ENCODE data around the gene CEP41. TPM values are rescaled to one million over a fixed set of nuclear protein-coding genes. Genes with fewer than 3 reads are reported as not detected.

CEP41 gene
- total RNA-seq, 4 donors from 2014 or later = 3.1 to 10.7 (median 7.9) TPM

GRCh38 chr7:130413201-130413600 lies 27.6 kb downstream of the CEP41 start:
- no peak for DNase-seq
- intact Hi-C loops (cut with DNase I) = no loop called here
- H3K4me3 ChIP-seq (replicated peaks in 1 of 3) = no peak overlapping the region
- no peaks in the 10 kb centered on the region for H3K9me3 ChIP-seq
- no peaks in the 10 kb centered on the region for H3K27me3 ChIP-seq
- peaks cover 0 to 4% of the 10 kb centered on the region in 2 donors for H3K4me1 ChIP-seq
- H3K27ac ChIP-seq = no peak overlapping the region
- WGBS, 2 donors = 96 to 99% methylated on average over 4 of the region's 4 CpGs
- H3K36me3 ChIP-seq = no peaks in the 10 kb centered on the region
- TF ChIP-seq, protein P1, sequence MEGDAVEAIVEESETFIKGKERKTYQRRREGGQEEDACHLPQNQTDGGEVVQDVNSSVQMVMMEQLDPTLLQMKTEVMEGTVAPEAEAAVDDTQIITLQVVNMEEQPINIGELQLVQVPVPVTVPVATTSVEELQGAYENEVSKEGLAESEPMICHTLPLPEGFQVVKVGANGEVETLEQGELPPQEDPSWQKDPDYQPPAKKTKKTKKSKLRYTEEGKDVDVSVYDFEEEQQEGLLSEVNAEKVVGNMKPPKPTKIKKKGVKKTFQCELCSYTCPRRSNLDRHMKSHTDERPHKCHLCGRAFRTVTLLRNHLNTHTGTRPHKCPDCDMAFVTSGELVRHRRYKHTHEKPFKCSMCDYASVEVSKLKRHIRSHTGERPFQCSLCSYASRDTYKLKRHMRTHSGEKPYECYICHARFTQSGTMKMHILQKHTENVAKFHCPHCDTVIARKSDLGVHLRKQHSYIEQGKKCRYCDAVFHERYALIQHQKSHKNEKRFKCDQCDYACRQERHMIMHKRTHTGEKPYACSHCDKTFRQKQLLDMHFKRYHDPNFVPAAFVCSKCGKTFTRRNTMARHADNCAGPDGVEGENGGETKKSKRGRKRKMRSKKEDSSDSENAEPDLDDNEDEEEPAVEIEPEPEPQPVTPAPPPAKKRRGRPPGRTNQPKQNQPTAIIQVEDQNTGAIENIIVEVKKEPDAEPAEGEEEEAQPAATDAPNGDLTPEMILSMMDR (IDR thresholded peaks at IDR 0.05) = no peak
- TF ChIP-seq POLR2A (IDR thresholded peaks at IDR 0.05) = no peak

DNA sequence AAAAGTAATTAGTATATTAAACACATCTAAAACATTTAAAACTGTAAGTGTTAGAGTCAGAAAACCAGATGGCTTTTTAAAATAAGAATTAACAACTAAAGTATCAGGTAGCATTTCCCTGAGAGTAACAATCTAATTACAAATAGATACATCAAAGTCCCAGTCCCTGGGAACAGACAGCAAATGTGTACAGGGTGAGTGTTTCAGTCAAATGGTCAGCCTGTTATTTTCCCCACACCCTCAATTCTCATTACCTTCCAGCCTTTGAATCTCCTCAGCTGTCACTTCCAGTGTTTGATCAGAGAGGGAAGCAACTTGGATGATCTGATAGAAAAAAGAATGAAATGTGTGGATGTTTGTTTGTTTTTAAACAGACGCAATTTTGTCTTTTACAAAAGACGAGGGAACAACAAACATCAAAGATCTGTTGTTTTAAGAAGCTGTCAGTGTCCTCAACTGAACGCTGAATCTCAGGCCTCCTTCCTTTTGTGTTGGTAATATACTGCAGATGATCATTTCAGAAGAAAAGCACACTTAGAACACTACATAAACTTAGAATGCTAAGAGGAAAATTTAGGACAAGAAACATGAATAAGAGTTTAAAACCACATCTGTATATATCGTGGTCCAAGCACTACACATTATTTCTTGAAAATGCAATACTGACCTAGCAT lies 29.8 kb downstream of the CEP41 start:
- H3K36me3 ChIP-seq = no peaks in the 10 kb centered on the region
- H3K4me1 ChIP-seq = peaks cover 0 to 4% of the 10 kb centered on the region in 2 donors
- H3K4me3 ChIP-seq (replicated peaks in 1 of 3) = no peak overlapping the region
- DNase-seq = no peak
- intact Hi-C loops (cut with DNase I) = no loop called here
- no peaks in the 10 kb centered on the region for H3K27me3 ChIP-seq
- 72 to 73% methylated on average over 4 of the region's 4 CpGs for WGBS, 2 donors
- H3K9me3 ChIP-seq = no peaks in the 10 kb centered on the region
- no peak for TF ChIP-seq POLR2A (IDR thresholded peaks at IDR 0.05)
- TF ChIP-seq, protein P1 (IDR thresholded peaks at IDR 0.05) = no peak
- H3K27ac ChIP-seq = no peak overlapping the region

- no peak overlapping the region for H3K27ac ChIP-seq
- no peaks in the 10 kb centered on the region for H3K27me3 ChIP-seq
- TF ChIP-seq, protein P1 (IDR thresholded peaks at IDR 0.05) = no peak
- TF ChIP-seq POLR2A (IDR thresholded peaks at IDR 0.05) = no peak
- WGBS, 2 donors = 92 to 96% methylated on average over 4 of the region's 4 CpGs
- intact Hi-C loops (cut with DNase I) = no loop called here
- no peaks in the 10 kb centered on the region for H3K36me3 ChIP-seq
- peaks cover 0 to 4% of the 10 kb centered on the region in 2 donors for H3K4me1 ChIP-seq
- no peak overlapping the region for H3K4me3 ChIP-seq (replicated peaks in 1 of 3)
- no peak for DNase-seq
- H3K9me3 ChIP-seq = no peaks in the 10 kb centered on the region
Observed at GRCh38 chr7:130409712-130410072, 31.1 kb downstream of the CEP41 start.

GRCh38 chr7:130409067-130409711 lies 31.6 kb downstream of the CEP41 start:
- Histone ChIP-seq H3K9me3 (no peaks in the 10 kb centered on the region), H3K36me3 (no peaks in the 10 kb centered on the region), H3K4me3 (replicated peaks in 1 of 3) (no peak overlapping the region), H3K27me3 (no peaks in the 10 kb centered on the region), H3K27ac (no peak overlapping the region), H3K4me1 (peaks cover 0 to 4% of the 10 kb centered on the region in 2 donors)
- WGBS, 2 donors = 73 to 74% methylated on average over 3 of the region's 3 CpGs
- no peak for TF ChIP-seq POLR2A (IDR thresholded peaks at IDR 0.05)
- intact Hi-C loops (cut with DNase I) = no loop called here
- DNase-seq = no peak

- Histone ChIP-seq H3K36me3 (no peaks in the 10 kb centered on the region), H3K9me3 (no peaks in the 10 kb centered on the region), H3K27ac (no peak overlapping the region), H3K4me1 (peaks cover 0 to 4% of the 10 kb centered on the region in 2 donors), H3K4me3 (replicated peaks in 1 of 3) (no peak overlapping the region), H3K27me3 (no peaks in the 10 kb centered on the region)
- DNase-seq = no peak
- WGBS, 2 donors = 83 to 89% methylated on average over 2 of the region's 2 CpGs
- no peak for TF ChIP-seq POLR2A (IDR thresholded peaks at IDR 0.05)
- intact Hi-C loops (cut with DNase I) = no loop called here
Observed at GRCh38 chr7:130405003-130405402, 35.8 kb downstream of the CEP41 start.

DNA sequence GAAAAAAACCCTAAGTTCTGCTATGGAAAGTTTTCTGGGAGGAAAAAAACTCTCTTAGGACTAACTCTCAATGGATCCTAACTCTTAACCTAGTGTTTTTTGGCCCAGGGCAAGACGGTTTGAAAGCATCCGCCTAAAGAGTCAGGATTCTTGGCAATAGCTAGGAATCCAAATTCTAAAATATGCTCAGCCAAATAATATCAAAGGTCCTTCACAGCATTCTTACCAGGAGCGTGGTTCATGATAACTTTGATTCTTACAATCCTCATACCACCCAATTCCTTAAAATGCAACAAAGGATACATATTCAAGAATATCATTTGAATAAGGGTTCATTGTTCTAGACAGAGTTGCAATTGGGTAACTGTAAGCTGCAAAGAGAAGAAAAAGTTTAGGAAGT lies 39.2 kb downstream of the CEP41 start:
- H3K9me3 ChIP-seq = no peaks in the 10 kb centered on the region
- 79 to 82% methylated on average over 3 of the region's 3 CpGs for WGBS, 2 donors
- no peaks in the 10 kb centered on the region for H3K4me1 ChIP-seq
- H3K36me3 ChIP-seq = no peaks in the 10 kb centered on the region
- no peak overlapping the region for H3K4me3 ChIP-seq (replicated peaks in 1 of 3)
- H3K27ac ChIP-seq = no peak overlapping the region
- no peak for TF ChIP-seq POLR2A (IDR thresholded peaks at IDR 0.05)
- TF ChIP-seq, protein P1 (IDR thresholded peaks at IDR 0.05) = no peak
- no peak for DNase-seq
- H3K27me3 ChIP-seq = no peaks in the 10 kb centered on the region
- intact Hi-C loops (cut with DNase I) = no loop called here
